Jurkat, Clone E6-1 (cell line): ENCODE measurements around the gene TMEM167A.
A peak's percentile ranks its signal among the peaks of the same experiment; 100 is the strongest.
"Not testable (repeated sequence)": the region's sequence is repeated elsewhere in the genome, so short reads cannot be mapped to it uniquely, and the experiment has no call there.

ENCODE experiments used
- DNase-seq: peaks from one replicate; pipeline ENCODE4 v3.0.0-alpha.2; 2011; ENCODE audit warnings: low read depth, low spot score
- H3K4me3 ChIP-seq: 2 replicates; pipeline ENCODE4 v1.5.1; 2011; ENCODE audit warnings: mild to moderate bottlenecking, low read length, control low read depth, moderate library complexity

The TMEM167A gene

GRCh38 chr5:83093692-83094091, 16.5 kb upstream of the TMEM167A start:
- no peak overlapping the region for H3K4me3 ChIP-seq
- DNase-seq: no peak

- no peak overlapping the region for H3K4me3 ChIP-seq
- DNase-seq: peak; percentile 18
Observed at GRCh38 chr5:83092619-83093018, 15.4 kb upstream of the TMEM167A start.

- H3K4me3 ChIP-seq: no peak overlapping the region
- DNase-seq: no peak
Observed at GRCh38 chr5:83090169-83090568, 13.0 kb upstream of the TMEM167A start.

- no peak overlapping the region for H3K4me3 ChIP-seq
- DNase-seq: no peak
Observed at GRCh38 chr5:83085106-83085505, 7.9 kb upstream of the TMEM167A start.

GRCh38 chr5:83084336-83084735, 7.1 kb upstream of the TMEM167A start:
- no peak overlapping the region for H3K4me3 ChIP-seq
- DNase-seq: no peak

- no peak for DNase-seq
- H3K4me3 ChIP-seq: no peak overlapping the region
Observed at GRCh38 chr5:83082750-83083149, 5.6 kb upstream of the TMEM167A start.

GRCh38 chr5:83077662-83078261, 568 bp upstream of the TMEM167A start:
- peak; percentile 17 for DNase-seq
- peak overlapping the region; percentile 97 for H3K4me3 ChIP-seq

- DNase-seq: no peak
- H3K4me3 ChIP-seq: no peak overlapping the region
Observed at GRCh38 chr5:83072966-83073365, 4.2 kb downstream of the TMEM167A start.

GRCh38 chr5:83071286-83072051, 5.7 kb downstream of the TMEM167A start:
- H3K4me3 ChIP-seq: no peak overlapping the region
- DNase-seq: no peak

GRCh38 chr5:83069096-83069799, 7.9 kb downstream of the TMEM167A start:
- H3K4me3 ChIP-seq: no peak overlapping the region
- DNase-seq: no peak

GRCh38 chr5:83067377-83067776, 9.8 kb downstream of the TMEM167A start:
- DNase-seq, H3K4me3 ChIP-seq: not testable (repeated sequence)

- DNase-seq: no peak
- H3K4me3 ChIP-seq: no peak overlapping the region
Observed at GRCh38 chr5:83066548-83067110, 10.6 kb downstream of the TMEM167A start.

GRCh38 chr5:83059341-83059740, 17.9 kb downstream of the TMEM167A start:
- no peak overlapping the region for H3K4me3 ChIP-seq
- DNase-seq: no peak

GRCh38 chr5:83058726-83059125, 18.5 kb downstream of the TMEM167A start:
- DNase-seq: no peak
- H3K4me3 ChIP-seq: no peak overlapping the region

GRCh38 chr5:83055166-83055565, 22.0 kb downstream of the TMEM167A start:
- DNase-seq: no peak
- H3K4me3 ChIP-seq: no peak overlapping the region

GRCh38 chr5:83050723-83051340, 26.4 kb downstream of the TMEM167A start:
- DNase-seq: no peak
- no peak overlapping the region for H3K4me3 ChIP-seq

GRCh38 chr5:83049370-83049885, 27.8 kb downstream of the TMEM167A start:
- no peak for DNase-seq
- no peak overlapping the region for H3K4me3 ChIP-seq

- no peak for DNase-seq
- no peak overlapping the region for H3K4me3 ChIP-seq
Observed at GRCh38 chr5:83048811-83049210, 28.4 kb downstream of the TMEM167A start.

- DNase-seq: no peak
Observed at GRCh38 chr5:83048277-83048676, 28.9 kb downstream of the TMEM167A start.

More at GRCh38 chr5:83048277-83048676, 28.9 kb downstream of the TMEM167A start:
- H3K4me3 ChIP-seq: no peak overlapping the region
